GM12801 (cell line): Measurements from ENCODE around the gene IFI27L2.

Experiments used
- TF ChIP-seq, protein P1 (sequence below): IDR thresholded peaks from one replicate; pipeline ENCODE4 v1.5.1; 2011; ENCODE audit warnings: control low read depth; ENCODE audit not compliant: insufficient read length; ENCODE audit errors: extremely low read depth

IFI27L2 gene

DNA sequence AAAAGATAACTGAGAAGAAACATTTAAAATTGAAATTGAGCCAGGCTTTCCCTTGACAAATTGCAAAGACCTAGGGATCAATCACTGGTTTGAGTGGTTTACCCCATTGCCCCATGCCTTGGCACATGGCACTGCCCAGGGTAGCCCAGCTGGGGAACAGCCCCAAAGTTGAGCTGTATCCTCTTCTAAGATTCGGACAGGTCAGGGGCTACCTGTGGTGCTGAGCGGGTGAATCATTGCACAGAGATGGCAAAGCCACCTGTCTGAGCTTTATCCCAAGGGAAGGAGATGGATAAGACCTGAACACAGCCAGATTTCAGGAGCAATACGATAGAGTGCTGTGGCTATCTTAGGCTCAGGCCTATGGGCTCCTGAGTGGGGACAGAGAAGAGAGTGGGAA is 7.0 kb downstream of the IFI27L2 start:
- TF ChIP-seq, protein P1, sequence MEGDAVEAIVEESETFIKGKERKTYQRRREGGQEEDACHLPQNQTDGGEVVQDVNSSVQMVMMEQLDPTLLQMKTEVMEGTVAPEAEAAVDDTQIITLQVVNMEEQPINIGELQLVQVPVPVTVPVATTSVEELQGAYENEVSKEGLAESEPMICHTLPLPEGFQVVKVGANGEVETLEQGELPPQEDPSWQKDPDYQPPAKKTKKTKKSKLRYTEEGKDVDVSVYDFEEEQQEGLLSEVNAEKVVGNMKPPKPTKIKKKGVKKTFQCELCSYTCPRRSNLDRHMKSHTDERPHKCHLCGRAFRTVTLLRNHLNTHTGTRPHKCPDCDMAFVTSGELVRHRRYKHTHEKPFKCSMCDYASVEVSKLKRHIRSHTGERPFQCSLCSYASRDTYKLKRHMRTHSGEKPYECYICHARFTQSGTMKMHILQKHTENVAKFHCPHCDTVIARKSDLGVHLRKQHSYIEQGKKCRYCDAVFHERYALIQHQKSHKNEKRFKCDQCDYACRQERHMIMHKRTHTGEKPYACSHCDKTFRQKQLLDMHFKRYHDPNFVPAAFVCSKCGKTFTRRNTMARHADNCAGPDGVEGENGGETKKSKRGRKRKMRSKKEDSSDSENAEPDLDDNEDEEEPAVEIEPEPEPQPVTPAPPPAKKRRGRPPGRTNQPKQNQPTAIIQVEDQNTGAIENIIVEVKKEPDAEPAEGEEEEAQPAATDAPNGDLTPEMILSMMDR, result no peak

DNA sequence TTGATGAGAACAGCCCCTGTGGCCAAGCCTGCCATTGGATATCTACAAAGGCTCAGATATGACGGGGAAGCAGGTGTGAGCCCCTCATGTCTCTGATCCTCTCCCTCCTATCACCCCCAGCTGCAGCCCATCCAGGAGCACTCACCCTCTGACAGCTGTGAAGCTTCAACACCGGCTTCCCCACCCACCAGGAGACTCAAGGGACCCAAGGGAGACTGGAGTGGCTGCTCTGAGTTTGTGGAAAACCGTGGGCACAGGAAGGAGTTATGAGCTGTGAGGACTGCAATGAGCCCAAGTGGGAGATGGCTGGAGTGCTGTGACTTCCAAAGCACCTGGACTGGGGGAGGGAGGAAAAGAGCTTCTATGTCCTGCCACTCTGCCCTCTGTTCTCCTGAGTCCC is 7.9 kb downstream of the IFI27L2 start:
- TF ChIP-seq, protein P1, result no peak

DNA sequence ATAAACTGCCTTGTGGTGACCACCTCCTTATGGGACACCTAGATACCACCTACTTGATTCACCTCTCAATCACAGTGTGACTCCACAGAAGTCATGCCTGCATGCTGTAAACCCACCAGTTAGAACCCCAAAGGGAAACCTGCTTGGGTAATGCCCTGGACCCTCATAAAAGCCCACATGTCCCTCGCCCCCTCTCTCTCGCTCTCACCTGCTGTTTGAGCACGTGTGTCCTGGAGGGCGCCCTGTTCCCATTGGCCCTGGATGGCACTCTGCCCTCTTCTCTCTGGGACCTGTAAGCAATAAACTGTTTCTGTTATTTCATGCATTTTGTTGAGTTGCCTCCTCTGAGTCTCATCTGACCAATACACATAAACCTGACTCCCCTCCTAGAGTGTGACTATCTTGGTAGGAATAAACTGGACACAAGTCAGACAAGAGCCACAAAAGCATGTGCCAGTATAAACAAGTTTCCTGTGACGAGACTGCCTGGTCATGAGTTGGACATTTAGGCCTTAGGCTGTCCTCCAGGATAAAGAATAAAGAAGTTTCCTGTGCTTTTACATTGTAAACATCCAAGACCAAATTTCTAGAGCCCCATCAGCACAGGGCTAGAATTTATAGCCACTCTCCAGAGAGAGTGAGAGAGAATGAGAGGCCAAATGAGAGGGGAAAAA is 8.6 kb downstream of the IFI27L2 start:
- TF ChIP-seq, protein P1, result no peak

DNA sequence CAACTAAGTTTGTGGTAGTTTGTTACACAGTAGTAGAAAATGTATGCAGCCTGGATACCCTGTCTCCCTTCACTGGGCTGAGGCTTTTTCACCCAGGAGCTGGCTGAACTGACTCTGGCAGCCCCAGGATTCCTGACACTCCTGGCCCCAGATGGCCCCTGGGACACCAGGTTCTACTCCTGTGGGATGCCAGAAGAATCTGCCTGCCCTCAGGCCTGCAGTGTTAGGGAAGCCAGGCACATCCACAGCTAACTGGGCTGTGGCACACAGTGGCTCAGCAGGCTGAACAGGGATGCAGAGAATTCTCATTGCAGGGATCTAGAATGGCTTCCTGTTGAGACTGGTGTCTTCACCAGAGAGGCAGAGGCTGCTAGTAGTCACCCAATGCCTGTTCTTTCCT is 10.3 kb downstream of the IFI27L2 start:
- TF ChIP-seq, protein P1, result no peak

DNA sequence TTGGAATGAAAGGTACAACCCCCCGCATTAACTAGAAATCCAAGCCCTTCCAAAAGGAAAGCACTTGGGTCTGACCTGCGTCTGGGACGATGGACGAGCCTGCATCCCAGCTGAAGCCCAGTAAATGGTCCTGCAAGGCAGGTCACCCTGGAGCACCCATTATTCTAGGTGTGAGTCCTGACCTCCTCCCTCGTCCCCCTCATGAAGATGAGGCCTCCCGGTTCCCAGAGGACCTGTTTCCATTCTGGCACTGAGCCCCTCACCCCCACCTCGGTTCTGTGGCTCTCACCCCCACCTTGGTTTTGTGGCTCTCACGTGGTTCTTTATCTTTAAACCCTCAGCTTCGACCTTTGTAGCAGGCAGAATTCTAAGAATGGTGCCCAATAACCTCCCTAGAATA is 11.5 kb downstream of the IFI27L2 start:
- TF ChIP-seq, protein P1, result no peak

DNA sequence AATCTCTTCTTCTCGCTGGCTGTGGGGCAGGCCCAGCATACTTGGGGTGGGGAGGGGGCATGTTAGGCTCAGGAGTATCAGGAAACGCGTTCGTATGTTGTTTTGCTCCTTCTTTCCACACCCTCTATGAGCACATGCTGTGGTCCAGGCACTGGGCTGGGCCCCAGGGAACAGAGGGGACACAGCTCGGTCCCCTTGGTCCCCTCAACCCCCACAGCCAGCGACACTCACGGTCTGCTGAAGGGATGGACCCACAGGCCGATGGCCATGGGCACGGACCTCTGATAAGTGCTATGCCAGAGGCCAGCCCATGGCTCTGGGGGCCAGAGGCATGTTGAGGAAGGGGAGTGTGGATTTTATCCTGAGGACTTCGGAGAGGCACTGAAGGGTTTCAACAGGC is 12.7 kb downstream of the IFI27L2 start:
- TF ChIP-seq, protein P1, result no peak

DNA sequence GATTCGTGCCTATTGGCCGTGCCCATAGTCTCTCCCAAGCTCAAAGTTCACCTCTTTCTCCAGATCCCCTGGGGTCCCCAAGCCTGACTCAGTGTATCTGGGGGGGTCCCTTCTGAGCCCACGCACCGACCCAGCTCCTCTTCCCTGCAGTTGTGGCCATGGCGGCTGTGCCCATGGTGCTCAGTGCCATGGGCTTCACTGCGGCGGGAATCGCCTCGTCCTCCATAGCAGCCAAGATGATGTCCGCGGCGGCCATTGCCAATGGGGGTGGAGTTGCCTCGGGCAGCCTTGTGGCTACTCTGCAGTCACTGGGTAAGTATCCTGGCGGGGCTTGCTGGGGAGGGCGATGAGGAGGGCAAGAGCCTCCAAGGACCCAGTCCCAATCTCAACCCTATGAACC is 13.8 kb downstream of the IFI27L2 start:
- TF ChIP-seq, protein P1, result no peak
